Naive thymus-derived CD8-positive, alpha-beta T cell (primary cell): Measurements from ENCODE around the gene ANKRD27. TPM values are rescaled to one million over a fixed set of nuclear protein-coding genes. Genes with fewer than 3 reads are reported as not detected.
"Not testable (repeated sequence)": the region's sequence is repeated elsewhere in the genome, so short reads cannot be mapped to it uniquely, and the experiment has no call there.

Experiments
- ATAC-seq, 2 donors: fragments of 150-1000 bp; cut with Tn5 transposase in 1 of 2; sonication (Bioruptor Pico), chemical (Tn5 transposase) in 1 of 2; 1 replicate in 1 of 2; 2 replicates in 1 of 2; pipeline ENCODE4 v1.10.0; 2021; ENCODE audit warnings: mild to moderate bottlenecking in 2 of 2, moderate library complexity in 2 of 2
- POLR2A ChIA-PET: fragments of 350-600 bp; sonication (Branson Sonifier 250); formaldehyde crosslinking; loops from one replicate; lab custom pipeline; 2021; ENCODE audit warnings: antibody characterized with exemption; lab: Charles Lee
- DNase-seq, 10 donors: peaks; one replicate each; pipeline versions ENCODE4 v3.0.0 to v3.0.0-alpha.2; 2020 to 2022
- H3K27ac Mint-ChIP-seq, 10 donors: one replicate each; pipeline ENCODE4 v1.8.0; 2020 to 2022; ENCODE audit warnings: mild to moderate bottlenecking in 10 of 10, mixed read lengths in 10 of 10, moderate library complexity in 4 of 10, inconsistent platforms in 1 of 10
- H3K27me3 Mint-ChIP-seq, 5 donors: one replicate each; pipeline ENCODE4 v1.8.0; 2021 to 2022; ENCODE audit warnings: mixed read lengths in 5 of 5
- H3K36me3 Mint-ChIP-seq, 3 donors: one replicate each; pipeline ENCODE4 v1.8.0; 2020 to 2022; ENCODE audit warnings: mixed read lengths in 3 of 3, mild to moderate bottlenecking in 2 of 3, inconsistent platforms in 1 of 3
- H3K4me1 Mint-ChIP-seq, 4 donors: one replicate each; pipeline ENCODE4 v1.8.0; 2021 to 2022; ENCODE audit warnings: mixed read lengths in 4 of 4
- H3K4me3 Mint-ChIP-seq, 10 donors: one replicate each; pipeline ENCODE4 v1.8.0; 2020 to 2022; ENCODE audit warnings: mild to moderate bottlenecking in 10 of 10, mixed read lengths in 10 of 10, moderate library complexity in 6 of 10, inconsistent platforms in 1 of 10
- H3K9me3 Mint-ChIP-seq, 9 donors: one replicate each; pipeline ENCODE4 v1.8.0; 2020 to 2022; ENCODE audit warnings: mixed read lengths in 9 of 9, mild to moderate bottlenecking in 3 of 9, inconsistent platforms in 1 of 9, moderate library complexity in 1 of 9
- polyA plus RNA-seq, 3 donors: library from polyadenylated mRNA; unstranded; fragments of 300-500 nt; fragmentation: Illumina TruSeq; gene quantifications; one replicate each; pipeline ENCODE4 v1.2.3, GENCODE V29; 2021
- total RNA-seq, 8 experiments: library from RNA in 2 of 8; stranded (reverse) in 2 of 8; gene quantifications; one replicate each; pipeline ENCODE4 v1.2.3 and lab custom pipeline; 2021 to 2026

Gene ANKRD27
- total and polyA plus RNA-seq, 5 experiments from 2014 or later = 9.0 to 34.2 (median 17.1) TPM

DNA sequence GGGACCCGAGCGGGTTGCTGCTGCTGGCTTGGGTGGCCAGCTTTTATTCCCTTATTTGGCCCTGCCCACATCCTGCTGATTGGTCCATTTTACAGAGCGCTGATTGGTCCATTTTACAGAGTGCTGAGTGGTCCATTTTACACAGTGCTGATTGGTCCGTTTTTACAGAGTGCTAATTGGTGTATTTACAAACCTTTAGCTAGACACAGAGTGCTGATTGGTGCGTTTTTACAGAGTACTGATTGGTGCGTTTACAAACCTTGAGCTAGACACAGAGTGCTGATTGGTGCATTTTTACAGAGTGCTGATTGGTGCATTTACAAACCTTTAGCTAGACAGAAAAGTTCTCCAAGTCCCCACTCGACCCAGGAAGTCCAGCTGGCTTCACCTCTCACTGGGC, 25.1 kb upstream of the ANKRD27 start:
- POLR2A ChIA-PET = interaction anchor here (0.7 to 1.2 kb wide), 3 partner anchors 17 to 25 kb away, joined by 3 to 4 read pairs (median 3); partner anchors contain the start of genes ANKRD27 and RGS9BP
- H3K4me1 Mint-ChIP-seq = peaks cover 21 to 58% (median 49%) of the 10 kb centered on the region in 4 donors
- peak overlapping the region in 1 of 10 donors; percentile 20 for H3K27ac Mint-ChIP-seq
- H3K36me3 Mint-ChIP-seq = peaks cover 26 to 79% (median 50%) of the 10 kb centered on the region in 3 donors
- not testable (repeated sequence) for DNase-seq, ATAC-seq, H3K4me3 Mint-ChIP-seq, H3K27me3 Mint-ChIP-seq
- H3K9me3 Mint-ChIP-seq = peaks cover 0 to 20% (median 6%) of the 10 kb centered on the region in 9 donors

DNA sequence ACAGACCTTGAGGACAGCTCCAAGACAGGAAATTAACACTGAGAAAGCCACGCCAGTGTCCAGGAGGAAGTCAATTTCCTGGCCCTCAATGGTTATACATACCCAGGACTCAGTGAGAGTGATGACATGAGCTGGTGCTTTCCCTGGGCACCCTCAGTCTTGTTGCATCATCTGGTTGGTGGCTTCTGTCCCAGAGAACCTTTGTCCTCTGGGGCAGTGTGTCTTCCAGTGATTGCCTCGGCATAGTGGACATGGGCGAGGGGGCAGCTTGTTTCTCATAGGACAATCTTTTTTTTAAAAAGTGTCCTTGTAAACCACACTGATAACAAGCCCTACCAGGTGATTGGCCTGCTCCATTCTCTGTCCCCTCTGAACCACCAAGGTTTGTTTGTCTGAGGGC, 21.8 kb upstream of the ANKRD27 start:
- H3K27me3 Mint-ChIP-seq, H3K9me3 Mint-ChIP-seq, DNase-seq, ATAC-seq, H3K4me3 Mint-ChIP-seq: not testable (repeated sequence)
- Mint-ChIP-seq H3K4me1 (peaks cover 38 to 77% (median 73%) of the 10 kb centered on the region in 4 donors), H3K36me3 (peaks cover 23 to 57% (median 31%) of the 10 kb centered on the region in 3 donors), H3K27ac (peak overlapping the region in 2 of 10 donors; percentile 20 to 59)
- POLR2A ChIA-PET = interaction anchor here (0.7 kb wide), 1 partner anchor 22 kb away, joined by 4 read pairs; the partner anchor contains the start of genes ANKRD27 and RGS9BP

DNA sequence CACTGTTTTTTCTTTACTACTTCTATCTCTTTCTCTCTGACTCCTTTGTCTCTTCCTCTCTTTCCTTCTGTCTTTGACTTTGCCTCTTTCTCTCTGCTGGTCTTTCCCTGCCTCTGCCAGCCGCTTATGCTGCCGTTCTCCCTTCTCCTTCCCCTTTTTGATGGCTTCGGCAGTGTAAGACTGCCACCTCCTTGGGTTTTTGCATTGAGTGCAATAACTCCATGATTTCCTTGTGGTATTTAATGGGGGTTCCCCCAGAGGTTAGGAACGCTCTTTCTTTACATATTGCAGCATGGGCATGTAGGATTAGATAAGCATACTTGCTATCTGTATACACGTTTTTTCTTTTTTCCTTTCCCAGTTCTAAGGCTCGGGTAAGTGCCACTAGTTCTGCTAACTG, 20.5 kb upstream of the ANKRD27 start:
- POLR2A ChIA-PET, DNase-seq, H3K27me3 Mint-ChIP-seq, H3K9me3 Mint-ChIP-seq, ATAC-seq: not testable (repeated sequence)
- Mint-ChIP-seq H3K36me3 (peaks cover 23 to 47% (median 31%) of the 10 kb centered on the region in 3 donors), H3K4me1 (peaks cover 42 to 81% (median 75%) of the 10 kb centered on the region in 4 donors), H3K27ac (peak overlapping the region in 4 of 10 donors; percentile 1 to 64 (median 36)), H3K4me3 (peak overlapping the region; percentile 1 to 77 (median 53))

DNA sequence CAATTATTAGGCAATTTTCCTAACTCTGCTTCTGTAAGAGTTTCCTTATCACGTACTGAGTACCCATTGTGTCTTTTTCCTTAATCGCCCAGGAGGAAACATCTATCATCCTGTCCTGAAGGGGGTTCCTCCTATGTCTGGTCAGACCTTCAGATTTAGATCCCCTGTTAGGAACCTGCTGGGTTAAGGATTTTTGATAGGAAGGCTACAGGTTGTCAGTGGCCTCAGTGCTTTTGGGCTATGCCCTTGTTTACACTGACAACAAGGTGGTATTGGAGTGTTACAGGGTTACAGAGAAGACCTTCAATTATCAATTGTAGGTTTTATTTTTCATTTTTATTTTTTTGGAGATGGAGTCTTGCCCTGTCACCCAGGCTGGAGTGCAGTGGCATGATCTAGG, 19.9 kb upstream of the ANKRD27 start:
- POLR2A ChIA-PET, ATAC-seq, DNase-seq, H3K27me3 Mint-ChIP-seq, H3K9me3 Mint-ChIP-seq: not testable (repeated sequence)
- H3K36me3 Mint-ChIP-seq = peaks cover 23 to 40% (median 24%) of the 10 kb centered on the region in 3 donors
- H3K27ac Mint-ChIP-seq = peak overlapping the region in 6 of 10 donors; percentile 4 to 93 (median 43)
- peaks cover 42 to 78% (median 75%) of the 10 kb centered on the region in 4 donors for H3K4me1 Mint-ChIP-seq
- peak overlapping the region in 9 of 10 donors; percentile 51 to 97 (median 96) for H3K4me3 Mint-ChIP-seq

DNA sequence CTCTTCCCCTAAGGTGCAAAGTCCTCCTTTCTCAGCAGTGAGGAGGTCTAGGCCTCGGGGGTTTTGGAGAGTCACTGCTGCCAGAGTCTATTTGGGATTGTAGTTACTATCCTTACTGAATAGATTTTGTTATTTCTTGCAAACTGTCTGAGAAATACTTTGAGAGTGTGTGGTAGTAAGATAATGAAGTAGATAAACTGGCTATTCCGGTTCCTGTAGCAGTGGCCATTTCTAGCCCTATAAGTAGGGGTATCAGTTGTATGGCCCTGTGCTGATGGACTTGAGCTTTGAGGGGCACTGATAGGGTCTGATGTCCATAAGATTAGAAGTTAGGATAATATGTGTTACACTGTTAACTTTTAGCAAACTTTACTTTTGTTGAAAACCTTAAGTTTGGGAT, 19.3 kb upstream of the ANKRD27 start:
- H3K9me3 Mint-ChIP-seq, ATAC-seq, H3K27me3 Mint-ChIP-seq, DNase-seq: not testable (repeated sequence)
- Mint-ChIP-seq H3K36me3 (peaks cover 19 to 36% (median 23%) of the 10 kb centered on the region in 3 donors), H3K4me3 (peak overlapping the region; percentile 89 to 97 (median 96)), H3K27ac (peak overlapping the region in 6 of 10 donors; percentile 4 to 93 (median 50)), H3K4me1 (peaks cover 42 to 80% (median 74%) of the 10 kb centered on the region in 4 donors)
- POLR2A ChIA-PET = interaction anchor here (1.8 kb wide), 1 partner anchor 18 kb away, joined by 25 read pairs; the partner anchor contains the start of genes ANKRD27 and RGS9BP

DNA sequence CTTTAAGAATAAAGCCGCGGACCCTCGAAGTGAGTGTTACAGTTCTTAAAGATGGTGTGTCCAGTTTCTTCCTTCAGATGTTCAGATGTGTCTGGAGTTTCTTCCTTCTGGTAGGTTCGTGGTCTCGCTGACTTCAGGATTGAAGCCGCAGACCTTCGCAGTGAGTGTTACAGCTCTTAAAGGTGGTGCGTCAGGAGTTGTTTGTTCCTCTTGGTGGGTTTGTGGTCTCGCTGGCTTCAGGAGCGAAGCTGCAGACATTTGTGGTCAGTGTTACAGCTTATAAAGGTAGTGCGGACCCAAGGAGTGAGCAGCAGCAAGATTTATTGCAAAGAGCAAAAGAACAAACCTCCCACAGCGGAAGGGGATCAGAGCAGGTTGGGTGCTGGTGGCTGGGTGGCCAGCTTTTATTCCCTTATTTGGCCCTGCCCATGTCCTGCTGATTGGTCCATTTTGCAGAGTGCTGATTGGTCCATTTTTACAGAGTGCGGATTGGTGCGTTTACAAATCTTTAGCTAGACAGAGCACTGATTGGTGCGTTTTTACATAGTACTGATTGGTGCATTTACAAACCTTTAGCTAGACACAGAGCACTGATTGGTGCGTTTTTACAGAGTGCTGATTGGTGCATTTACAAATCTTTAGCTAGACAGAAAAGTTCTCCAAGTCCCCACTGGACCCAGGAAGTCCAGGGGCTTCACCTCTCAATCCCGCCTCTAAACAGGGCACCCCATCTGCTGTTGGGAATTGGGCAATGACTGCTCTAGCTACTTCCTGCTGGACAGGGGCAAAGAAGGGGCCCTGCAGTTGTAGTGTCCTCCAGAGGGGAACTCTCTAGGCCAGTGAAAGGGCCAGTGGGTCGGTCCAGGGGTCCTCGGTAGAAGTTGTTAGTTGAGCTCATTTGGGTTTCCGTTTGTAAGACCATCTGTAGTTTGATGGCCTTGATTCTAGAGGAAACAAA, 18.4 kb upstream of the ANKRD27 start:
- peaks cover 11 to 28% (median 14%) of the 10 kb centered on the region in 3 donors for H3K36me3 Mint-ChIP-seq
- H3K9me3 Mint-ChIP-seq = not testable (repeated sequence)

DNA sequence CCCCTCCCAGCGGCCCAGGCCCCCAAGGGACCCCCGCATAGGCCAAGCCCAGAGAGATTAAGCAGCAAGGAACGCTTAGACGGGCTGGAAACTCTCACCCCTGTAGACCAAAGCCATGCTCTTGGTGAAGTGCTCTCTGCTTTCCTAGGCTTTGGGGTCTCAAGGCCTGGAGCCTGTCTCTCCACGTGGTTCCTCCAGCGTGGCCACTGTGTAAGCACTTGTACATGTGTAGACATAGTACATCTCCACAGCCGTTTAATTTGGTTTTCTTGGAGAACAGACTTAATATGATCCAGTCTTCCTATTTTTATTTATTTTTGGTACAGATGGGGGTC, 17.7 kb upstream of the ANKRD27 start:
- DNase-seq (no peak), ATAC-seq (peak; percentile 18 to 19)
- H3K27me3 Mint-ChIP-seq = no peaks in the 10 kb centered on the region
- H3K27ac Mint-ChIP-seq = peak overlapping the region; percentile 92 to 98 (median 96)
- H3K9me3 Mint-ChIP-seq = peaks cover 0 to 2% (median 0%) of the 10 kb centered on the region in 9 donors
- peaks cover 7 to 20% (median 11%) of the 10 kb centered on the region in 3 donors for H3K36me3 Mint-ChIP-seq
- POLR2A ChIA-PET = interaction anchor here (0.7 to 2.5 kb wide), 5 partner anchors 17 to 484 kb away, joined by 3 to 25 read pairs (median 6); partner anchors contain the start of genes ANKRD27 and RGS9BP
- H3K4me1 Mint-ChIP-seq = peaks cover 38 to 72% (median 60%) of the 10 kb centered on the region in 4 donors
- H3K4me3 Mint-ChIP-seq = peak overlapping the region; percentile 89 to 97 (median 96)

More for the DNA sequence above, 18.4 kb upstream of the ANKRD27 start:
- Mint-ChIP-seq H3K4me3 (peak overlapping the region; percentile 89 to 97 (median 96)), H3K27ac (peak overlapping the region; percentile 92 to 98 (median 96)), H3K4me1 (peaks cover 42 to 75% (median 66%) of the 10 kb centered on the region in 4 donors)
- DNase-seq = peak in 8 of 10 donors; percentile 35 to 70 (median 58)
- peak; percentile 12 to 28 for ATAC-seq
- POLR2A ChIA-PET = interaction anchor here (0.6 to 2.5 kb wide), 7 partner anchors 17 to 484 kb away, joined by 3 to 25 read pairs (median 4); partner anchors contain the start of genes ANKRD27, CEP89 and RGS9BP
- H3K27me3 Mint-ChIP-seq = not testable (repeated sequence)

DNA sequence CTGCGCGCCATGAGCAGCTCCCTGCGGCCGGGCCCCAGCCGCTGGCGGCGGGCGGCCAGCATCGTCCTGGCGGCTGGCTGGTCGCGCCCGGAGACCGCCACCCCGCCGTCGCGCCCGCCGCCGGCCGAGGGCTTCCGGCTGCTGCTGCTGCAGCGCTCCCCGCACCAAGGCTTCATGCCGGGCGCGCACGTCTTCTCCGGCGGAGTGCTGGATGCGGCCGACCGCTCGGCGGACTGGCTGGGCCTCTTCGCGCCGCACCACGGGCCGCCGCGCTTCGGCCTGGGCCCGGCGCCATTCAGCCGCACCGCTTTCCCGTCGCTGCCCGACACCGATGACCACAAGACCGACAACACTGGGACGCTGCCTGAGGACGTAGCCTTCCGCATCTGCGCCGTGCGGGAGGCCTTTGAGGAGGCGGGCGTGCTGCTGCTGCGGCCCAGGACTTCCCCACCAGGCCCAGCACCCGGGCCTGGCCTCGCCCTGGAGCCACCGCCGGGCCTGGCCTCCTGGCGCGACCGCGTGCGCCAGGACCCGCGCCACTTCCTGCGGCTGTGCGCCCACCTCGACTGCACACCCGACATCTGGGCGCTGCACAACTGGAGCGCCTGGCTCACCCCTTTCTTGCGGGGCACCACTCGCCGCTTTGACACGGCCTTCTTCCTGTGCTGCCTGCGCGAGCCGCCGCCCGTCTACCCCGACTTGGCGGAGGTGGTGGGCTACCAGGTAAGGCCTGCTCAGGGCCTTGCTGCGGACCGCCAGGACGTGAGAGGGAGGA, 17.2 kb upstream of the ANKRD27 start:
- H3K27me3 Mint-ChIP-seq = no peaks in the 10 kb centered on the region
- H3K4me3 Mint-ChIP-seq = peak overlapping the region; percentile 89 to 97 (median 96)
- ATAC-seq (peak; percentile 61 to 66), DNase-seq (peak in 9 of 10 donors; percentile 32 to 72 (median 45))
- POLR2A ChIA-PET = interaction anchor here (0.6 to 2.5 kb wide), 8 partner anchors 16 to 485 kb away, joined by 4 to 41 read pairs (median 8); partner anchors contain the start of genes ANKRD27, CEP89, FAAP24 and PDCD5
- H3K9me3 Mint-ChIP-seq = peaks cover 0 to 2% (median 0%) of the 10 kb centered on the region in 9 donors
- H3K27ac Mint-ChIP-seq = peak overlapping the region; percentile 92 to 98 (median 96)
- H3K4me1 Mint-ChIP-seq = peaks cover 33 to 66% (median 55%) of the 10 kb centered on the region in 4 donors
- peaks cover 4 to 15% (median 7%) of the 10 kb centered on the region in 3 donors for H3K36me3 Mint-ChIP-seq

DNA sequence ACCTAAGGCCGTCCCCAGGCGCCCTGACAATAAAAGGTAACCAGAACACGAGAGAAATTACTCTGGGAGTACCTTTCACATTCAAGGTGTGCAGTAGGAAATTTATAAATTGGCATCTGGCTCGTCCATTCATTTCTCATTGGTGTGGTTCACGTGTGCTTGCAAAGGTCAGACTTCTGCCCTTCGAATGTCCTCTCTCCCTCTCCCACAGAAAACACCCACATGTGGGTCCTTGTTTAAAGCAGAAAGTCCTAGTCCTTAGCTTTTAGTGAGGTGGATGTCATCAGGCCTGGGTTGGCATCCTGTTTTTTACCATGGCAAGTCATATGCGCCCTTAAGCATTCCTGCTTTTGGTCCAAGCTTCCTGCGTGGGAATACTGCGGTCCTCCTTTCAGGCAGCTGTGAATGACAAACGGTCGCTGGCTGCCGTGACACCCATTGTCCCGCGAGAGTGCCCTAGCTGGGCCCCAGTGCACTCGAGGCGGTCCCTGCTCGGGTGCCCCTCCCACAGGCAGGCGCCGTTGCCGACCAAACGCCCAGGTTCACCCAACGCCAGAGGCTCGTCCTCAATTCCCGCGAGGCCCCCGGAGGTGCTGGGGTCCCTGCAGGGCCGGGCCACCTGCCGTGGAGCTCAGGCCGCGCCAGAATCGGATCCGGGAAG, 16.4 kb upstream of the ANKRD27 start, which contains the start of gene NUDT19:
Gene NUDT19 (plus strand): TSS at position 531 of the 661 bp plus-strand sequence. CDS start 140 bp downstream, outside the sequence.
- Mint-ChIP-seq H3K4me1 (peaks cover 33 to 60% (median 51%) of the 10 kb centered on the region in 4 donors), H3K4me3 (peak within 1 kb of the TSS; percentile 89 to 97 (median 96)), H3K27me3 (no peaks in the 10 kb centered on the region), H3K9me3 (peaks cover 0 to 2% (median 0%) of the 10 kb centered on the region in 9 donors), H3K36me3 (peaks cover 4 to 11% (median 6%) of the 10 kb centered on the region in 3 donors), H3K27ac (peak within 1 kb of the TSS; percentile 92 to 98 (median 96))
- POLR2A ChIA-PET = interaction anchor here (0.6 to 2.5 kb wide), 9 partner anchors 15 to 486 kb away, joined by 3 to 41 read pairs (median 4); partner anchors contain the start of genes ANKRD27, CEP89, FAAP24 and PDCD5
- DNase-seq (peak; percentile 56 to 87 (median 66)), ATAC-seq (peak; percentile 78 to 79)

DNA sequence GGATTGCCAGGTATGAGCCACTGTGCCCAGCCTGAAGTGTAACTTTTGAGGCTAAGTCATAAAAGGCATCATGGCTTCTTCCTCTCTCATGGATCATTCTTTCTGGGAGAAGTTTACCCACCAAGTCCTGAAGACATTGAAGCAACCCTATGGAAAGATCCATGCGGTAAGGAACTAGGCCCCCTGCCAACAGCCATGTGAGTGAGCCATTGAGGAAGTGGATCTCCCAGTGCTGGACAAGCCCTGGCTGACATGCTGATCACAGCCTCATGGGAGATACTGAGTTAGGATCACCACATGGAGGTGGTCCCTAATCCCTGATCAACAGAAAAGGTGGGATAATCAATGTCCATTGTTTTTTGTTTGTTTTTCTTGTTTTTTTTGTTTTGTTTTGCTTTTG, 13.3 kb upstream of the ANKRD27 start:
- Mint-ChIP-seq H3K27me3 (no peaks in the 10 kb centered on the region), H3K9me3 (peaks cover 0 to 2% (median 0%) of the 10 kb centered on the region in 9 donors), H3K36me3 (peaks cover 0 to 3% (median 3%) of the 10 kb centered on the region in 3 donors), H3K27ac (no peak overlapping the region), H3K4me1 (peaks cover 10 to 30% (median 21%) of the 10 kb centered on the region in 4 donors), H3K4me3 (no peak overlapping the region)
- DNase-seq (no peak), ATAC-seq (no peak)
- POLR2A ChIA-PET = no interaction called here

DNA sequence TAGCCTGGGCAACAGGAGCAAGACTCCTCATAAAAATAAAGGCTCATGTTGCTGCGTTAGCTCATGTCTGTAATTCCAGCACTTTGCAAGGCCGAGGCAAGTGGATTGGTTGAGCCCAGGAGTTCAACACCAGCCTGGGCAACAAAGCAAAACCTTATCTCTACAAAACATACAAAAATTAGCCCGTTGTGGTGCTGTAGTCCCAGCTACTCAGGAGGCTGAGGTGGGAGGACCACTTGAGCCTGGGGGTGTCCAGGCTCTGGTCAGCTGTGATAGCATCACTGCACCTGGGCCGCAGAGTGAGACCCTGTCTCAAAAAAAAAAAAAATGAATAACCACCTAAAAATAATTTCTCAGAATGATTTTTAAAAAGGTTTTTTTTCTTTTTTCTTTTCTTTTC, 12.7 kb upstream of the ANKRD27 start:
- Mint-ChIP-seq H3K4me3 (no peak overlapping the region), H3K27ac (no peak overlapping the region), H3K27me3 (no peaks in the 10 kb centered on the region), H3K36me3 (peaks cover 0 to 3% (median 0%) of the 10 kb centered on the region in 3 donors), H3K9me3 (no peaks in the 10 kb centered on the region), H3K4me1 (peaks cover 4 to 24% (median 15%) of the 10 kb centered on the region in 4 donors)
- ATAC-seq = no peak
- no peak for DNase-seq
- POLR2A ChIA-PET = no interaction called here
